HG02884 (cell line): ENCODE measurements around the gene LRP5.

ENCODE experiments used
- ATAC-seq: cut with Tn5 transposase; IDR thresholded peaks from one replicate; pipeline ENCODE4 v1.9.1; 2021; ENCODE audit warnings: mild to moderate bottlenecking, moderate library complexity; ENCODE audit not compliant: unreplicated experiment

The LRP5 gene

GRCh38 chr11:68328374-68329091, 16.1 kb downstream of the LRP5 start:
- no peak for ATAC-seq

- ATAC-seq: no peak
Measured at GRCh38 chr11:68329536-68329935, 17.1 kb downstream of the LRP5 start.

- no peak for ATAC-seq
Measured at GRCh38 chr11:68329978-68330699, 17.7 kb downstream of the LRP5 start.

- ATAC-seq: no peak
Measured at GRCh38 chr11:68330700-68331337, 18.4 kb downstream of the LRP5 start.

- ATAC-seq: no peak
Measured at GRCh38 chr11:68331338-68331947, 19.1 kb downstream of the LRP5 start.

- ATAC-seq: no peak
Measured at GRCh38 chr11:68332186-68332585, 19.8 kb downstream of the LRP5 start.

GRCh38 chr11:68333173-68333572, 20.8 kb downstream of the LRP5 start:
- ATAC-seq: no peak

GRCh38 chr11:68334923-68335322, 22.5 kb downstream of the LRP5 start:
- ATAC-seq: no peak

GRCh38 chr11:68335683-68336082, 23.3 kb downstream of the LRP5 start:
- ATAC-seq: no peak

GRCh38 chr11:68336716-68337115, 24.3 kb downstream of the LRP5 start:
- ATAC-seq: no peak

GRCh38 chr11:68337399-68337835, 25.0 kb downstream of the LRP5 start:
- no peak for ATAC-seq

GRCh38 chr11:68338051-68338780, 25.8 kb downstream of the LRP5 start:
- no peak for ATAC-seq

GRCh38 chr11:68340003-68340767, 27.8 kb downstream of the LRP5 start:
- no peak for ATAC-seq

- no peak for ATAC-seq
Measured at GRCh38 chr11:68340784-68341556, 28.6 kb downstream of the LRP5 start.

- no peak for ATAC-seq
Measured at GRCh38 chr11:68341557-68342458, 29.4 kb downstream of the LRP5 start.

GRCh38 chr11:68342459-68343158, 30.2 kb downstream of the LRP5 start:
- no peak for ATAC-seq

GRCh38 chr11:68343761-68344256, 31.4 kb downstream of the LRP5 start:
- ATAC-seq: no peak
